Measurements from ENCODE around the gene BAIAP2.

DNA sequence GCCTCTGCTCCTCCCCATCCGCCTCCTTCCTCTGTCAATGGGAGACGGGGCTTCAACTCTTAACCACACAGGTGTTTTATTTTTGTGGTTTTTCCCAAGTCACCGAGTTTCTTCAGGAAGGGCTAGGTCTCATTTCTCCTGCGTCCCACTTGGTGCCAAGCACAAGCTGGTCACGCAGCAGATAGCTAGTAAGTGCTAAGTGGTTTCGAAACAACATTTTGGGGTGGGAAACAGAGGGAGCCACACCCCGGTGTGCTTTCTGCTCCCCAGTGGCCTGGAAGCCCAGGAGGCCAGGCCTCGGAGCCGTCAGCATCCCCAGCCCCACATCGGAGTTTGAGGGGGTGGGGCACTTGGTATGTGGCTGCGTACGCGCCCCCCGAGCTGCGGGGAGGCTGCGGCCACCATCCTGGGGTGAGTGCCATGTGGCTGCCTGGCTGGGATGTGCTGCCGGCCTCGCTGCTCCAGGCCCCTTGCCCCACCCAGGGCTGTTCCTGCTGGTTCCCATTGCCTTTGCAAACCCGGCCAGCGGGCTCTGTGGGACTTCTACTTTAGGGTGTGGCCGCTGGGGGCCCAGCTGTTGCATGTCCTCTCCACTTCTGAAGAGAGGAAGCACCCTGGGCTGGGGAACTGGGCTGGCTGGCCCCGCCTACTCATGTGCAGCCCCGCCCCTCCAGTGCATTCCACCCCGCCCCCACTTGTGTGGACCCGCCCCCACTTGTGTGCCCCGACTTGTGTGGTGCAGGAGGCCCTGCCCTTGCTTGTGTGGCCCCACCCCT is 55.6 kb downstream of the BAIAP2 start:
- TF ChIP-seq, protein P1, sequence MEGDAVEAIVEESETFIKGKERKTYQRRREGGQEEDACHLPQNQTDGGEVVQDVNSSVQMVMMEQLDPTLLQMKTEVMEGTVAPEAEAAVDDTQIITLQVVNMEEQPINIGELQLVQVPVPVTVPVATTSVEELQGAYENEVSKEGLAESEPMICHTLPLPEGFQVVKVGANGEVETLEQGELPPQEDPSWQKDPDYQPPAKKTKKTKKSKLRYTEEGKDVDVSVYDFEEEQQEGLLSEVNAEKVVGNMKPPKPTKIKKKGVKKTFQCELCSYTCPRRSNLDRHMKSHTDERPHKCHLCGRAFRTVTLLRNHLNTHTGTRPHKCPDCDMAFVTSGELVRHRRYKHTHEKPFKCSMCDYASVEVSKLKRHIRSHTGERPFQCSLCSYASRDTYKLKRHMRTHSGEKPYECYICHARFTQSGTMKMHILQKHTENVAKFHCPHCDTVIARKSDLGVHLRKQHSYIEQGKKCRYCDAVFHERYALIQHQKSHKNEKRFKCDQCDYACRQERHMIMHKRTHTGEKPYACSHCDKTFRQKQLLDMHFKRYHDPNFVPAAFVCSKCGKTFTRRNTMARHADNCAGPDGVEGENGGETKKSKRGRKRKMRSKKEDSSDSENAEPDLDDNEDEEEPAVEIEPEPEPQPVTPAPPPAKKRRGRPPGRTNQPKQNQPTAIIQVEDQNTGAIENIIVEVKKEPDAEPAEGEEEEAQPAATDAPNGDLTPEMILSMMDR (IDR thresholded peaks at IDR 0.05 in 8 of 11, conservative IDR thresholded peaks at IDR 0.05 in 3 of 11): no peak
- TF ChIP-seq POLR2A (IDR thresholded peaks at IDR 0.05): no peak
